ENCODE results near the gene NUDT6. TPM values are rescaled to one million over a fixed set of nuclear protein-coding genes. Genes with fewer than 3 reads are reported as not detected.
A peak's percentile ranks its signal among the peaks of the same experiment; 100 is the strongest.

The NUDT6 gene
- total RNA-seq, 1 experiment from 2014 or later, result 4.0 TPM

- Mint-ChIP-seq H3K36me3 (ENCODE audit: insufficient read depth in 1 of 3, low read depth in 3 of 3) (peaks cover 9 to 25% (median 23%) of the 10 kb centered on the region in 3 experiments), H3K27ac (peak overlapping the region in 1 of 3 experiments; percentile 50; a peak in 1 of 7 replicates), H3K9me3 (peaks cover 3 to 6% of the 10 kb centered on the region in 2 experiments; a peak in 4 of 5 replicates), H3K4me1 (peaks cover 45 to 46% of the 10 kb centered on the region in 2 experiments), H3K4me3 (no peak overlapping the region), H3K27me3 (ENCODE audit: low read depth) (no peaks in the 10 kb centered on the region)
- H3K18ac ChIP-seq (ENCODE audit: insufficient read length, low read depth, low read length), result no peak overlapping the region
- no peaks in the 10 kb centered on the region for H3K23me2 ChIP-seq (ENCODE audit: insufficient read length, low read depth, low read length, poor library complexity, severe bottlenecking)
- H2AFZ ChIP-seq (ENCODE audit: low read length), result no peak overlapping the region
- no peak overlapping the region for H3K9ac ChIP-seq (ENCODE audit: extremely low read depth, insufficient read length, low read length)
- no peak overlapping the region for H2BK5ac ChIP-seq (ENCODE audit: insufficient read length, low read length)
- H2BK15ac ChIP-seq (ENCODE audit: low read depth, low read length), result no peak overlapping the region
- no peak overlapping the region for H2BK20ac ChIP-seq (ENCODE audit: low read depth, low read length, poor library complexity, severe bottlenecking)
- H3K79me1 ChIP-seq (ENCODE audit: insufficient read depth, low read depth, low read length, poor library complexity, severe bottlenecking), result peaks cover 2% of the 10 kb centered on the region
- WGBS (ENCODE audit: extremely low coverage, insufficient read length, low lambda C conversion rate), result no CpG with 5 or more reads among the region's 1 CpG
- H4K8ac ChIP-seq (replicated peaks; ENCODE audit: insufficient read length, low read depth, low read length), result no peak overlapping the region
- no peak overlapping the region for H3K4ac ChIP-seq (ENCODE audit: low read depth, low read length)
- no peak overlapping the region for H4K5ac ChIP-seq (ENCODE audit: insufficient read length, low read depth, low read length)
- H3K27ac ChIP-seq (ENCODE audit: insufficient read length, low read depth, low read length), result no peak overlapping the region
- H3K4me2 ChIP-seq (ENCODE audit: insufficient read depth, insufficient read length, low read length), result no peak overlapping the region
- H3K23ac ChIP-seq (ENCODE audit: insufficient read length, low read depth, low read length), result no peak overlapping the region
- no peak overlapping the region for H3K56ac ChIP-seq (ENCODE audit: insufficient read length, low read depth, low read length)
- DNase-seq, result no peak
- no peak overlapping the region for H2BK120ac ChIP-seq (ENCODE audit: low read depth, low read length, poor library complexity, severe bottlenecking)
- no peaks in the 10 kb centered on the region for H4K20me1 ChIP-seq (ENCODE audit: control insufficient read depth, insufficient read depth, insufficient read length)
- TF ChIP-seq CTCF (conservative IDR thresholded peaks at IDR 0.05), result no peak
- H3K14ac ChIP-seq (ENCODE audit: insufficient read depth, low read length), result no peak overlapping the region
- H3K79me2 ChIP-seq (ENCODE audit: insufficient read depth, low read length), result peaks cover 58% of the 10 kb centered on the region
- H3K9me3 ChIP-seq (ENCODE audit: control insufficient read depth, low read depth, low read length), result no peaks in the 10 kb centered on the region
- H3K4me1 ChIP-seq (ENCODE audit: insufficient read depth, low read length), result peaks cover 3% of the 10 kb centered on the region; the same call in 1 of the 2 replicates
- no peak overlapping the region for H2BK12ac ChIP-seq (ENCODE audit: insufficient read length, low read depth, low read length)
- H3K27me3 ChIP-seq (ENCODE audit: insufficient read depth, low read length), result no peaks in the 10 kb centered on the region
- no peak overlapping the region for H4K91ac ChIP-seq (ENCODE audit: insufficient read length, low read depth, low read length)
- no peak overlapping the region for H2AK5ac ChIP-seq (ENCODE audit: insufficient read length, low read length)
- no peak overlapping the region for H3T11ph ChIP-seq (ENCODE audit: low read length)
Observed at GRCh38 chr4:122863639-122864038, 58.8 kb downstream of the NUDT6 start.
